Activated gamma-delta T cell (primary cell): ENCODE results near the gene SUMF1.

Experiments used
- DNase-seq: peaks from one replicate; lab custom pipeline; 2025; lab: John Stamatoyannopoulos, UW

SUMF1 gene

GRCh38 chr3:4497843-4498324, 30.8 kb upstream of the SUMF1 start:
- DNase-seq: no peak

GRCh38 chr3:4497005-4497692, 30.1 kb upstream of the SUMF1 start:
- no peak for DNase-seq

- no peak for DNase-seq
Measured at GRCh38 chr3:4496087-4496452, 29.0 kb upstream of the SUMF1 start.

GRCh38 chr3:4495294-4496086, 28.4 kb upstream of the SUMF1 start:
- DNase-seq: no peak

- no peak for DNase-seq
Measured at GRCh38 chr3:4494895-4495264, 27.8 kb upstream of the SUMF1 start.

- DNase-seq: no peak
Measured at GRCh38 chr3:4493941-4494894, 27.1 kb upstream of the SUMF1 start.

- DNase-seq: peak; percentile 87
Measured at GRCh38 chr3:4493014-4493940, 26.2 kb upstream of the SUMF1 start, which contains the start of gene ITPR1. Gene ITPR1, plus strand, starts transcription at chr3:4493348. Its CDS starts 23,144 bp downstream, at chr3:4516492.

- DNase-seq: peak; percentile 10
Measured at GRCh38 chr3:4492208-4493013, 25.3 kb upstream of the SUMF1 start.

- no peak for DNase-seq
Measured at GRCh38 chr3:4491855-4492207, 24.8 kb upstream of the SUMF1 start.

- no peak for DNase-seq
Measured at GRCh38 chr3:4478261-4478660, 11.2 kb upstream of the SUMF1 start.

GRCh38 chr3:4476496-4476895, 9.4 kb upstream of the SUMF1 start:
- DNase-seq: no peak

- DNase-seq: no peak
Measured at GRCh38 chr3:4475804-4476203, 8.7 kb upstream of the SUMF1 start.

GRCh38 chr3:4474683-4475490, 7.8 kb upstream of the SUMF1 start:
- DNase-seq: no peak

GRCh38 chr3:4472766-4473165, 5.7 kb upstream of the SUMF1 start:
- DNase-seq: no peak

- no peak for DNase-seq
Measured at GRCh38 chr3:4472312-4472711, 5.2 kb upstream of the SUMF1 start.

GRCh38 chr3:4471907-4472306, 4.8 kb upstream of the SUMF1 start:
- no peak for DNase-seq

GRCh38 chr3:4467522-4467867, 426 bp upstream of the SUMF1 start:
- DNase-seq: no peak

GRCh38 chr3:4464576-4464975, 2.5 kb downstream of the SUMF1 start:
- no peak for DNase-seq

GRCh38 chr3:4462369-4463040, 4.6 kb downstream of the SUMF1 start:
- DNase-seq: no peak
